HUES64 (cell line): ENCODE results near the gene MICOS13.

ENCODE experiments used
- H3K27ac ChIP-seq: 2 replicates; pipeline ENCODE4 v1.7.0; 2013; ENCODE audit warnings: low read depth, low read length, inconsistent platforms
- H3K27me3 ChIP-seq: 2 replicates; pipeline ENCODE4 v1.6.1; 2013; ENCODE audit warnings: mild to moderate bottlenecking, low read length; ENCODE audit not compliant: insufficient read depth
- H3K36me3 ChIP-seq: 2 replicates; pipeline ENCODE4 v1.6.1; 2013; ENCODE audit warnings: mild to moderate bottlenecking, low read length; ENCODE audit not compliant: insufficient read depth
- H3K4me1 ChIP-seq: 2 replicates; pipeline ENCODE4 v1.6.1; 2013; ENCODE audit warnings: mild to moderate bottlenecking, low read length, moderate library complexity; ENCODE audit not compliant: insufficient read depth
- H3K4me3 ChIP-seq: 2 replicates; pipeline ENCODE4 v1.5.1; 2013; ENCODE audit warnings: mild to moderate bottlenecking, low read length, moderate library complexity
- H3K9ac ChIP-seq: 2 replicates; pipeline ENCODE4 v1.6.1; 2013; ENCODE audit warnings: mild to moderate bottlenecking, low read depth, low read length
- H3K9me3 ChIP-seq: 2 replicates; pipeline ENCODE4 v1.6.1; 2013; ENCODE audit warnings: low read depth, low read length; ENCODE audit not compliant: insufficient read depth
- WGBS: fragments of 150-250, 120-280 bp; methylation state at CpG from one replicate; pipeline ENCODE4 v1.1.7; 2013; ENCODE audit warnings: missing lambda C conversion rate; 5-methylcytosine and 5-hydroxymethylcytosine counted together

MICOS13 gene

DNA sequence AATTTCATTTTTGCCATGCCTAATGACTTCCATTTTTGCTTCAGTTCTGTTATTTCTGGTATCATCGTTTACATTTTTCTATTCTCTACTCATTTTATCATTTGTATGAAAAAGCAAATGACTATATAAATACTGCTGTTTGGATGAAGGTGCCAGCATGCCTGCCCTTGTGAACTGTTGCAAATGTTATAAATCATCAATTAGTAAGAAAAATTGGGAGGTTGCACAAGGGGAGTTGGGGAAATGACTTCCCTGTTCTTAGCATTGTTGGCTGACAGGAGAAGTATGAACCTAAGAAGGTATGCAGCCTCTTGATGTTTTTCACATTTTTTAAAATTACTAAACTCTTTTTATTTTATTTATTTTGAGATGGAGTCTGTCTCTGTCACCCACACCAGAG, 42.3 kb downstream of the MICOS13 start:
- 100% methylated on average over 1 of the region's 1 CpG for WGBS
- peaks cover 51% of the 10 kb centered on the region for H3K36me3 ChIP-seq
- H3K9ac ChIP-seq: no peak overlapping the region
- no peaks in the 10 kb centered on the region for H3K27me3 ChIP-seq
- H3K27ac ChIP-seq: no peak overlapping the region
- H3K9me3 ChIP-seq: no peaks in the 10 kb centered on the region
- H3K4me1 ChIP-seq: no peaks in the 10 kb centered on the region
- no peak overlapping the region for H3K4me3 ChIP-seq

DNA sequence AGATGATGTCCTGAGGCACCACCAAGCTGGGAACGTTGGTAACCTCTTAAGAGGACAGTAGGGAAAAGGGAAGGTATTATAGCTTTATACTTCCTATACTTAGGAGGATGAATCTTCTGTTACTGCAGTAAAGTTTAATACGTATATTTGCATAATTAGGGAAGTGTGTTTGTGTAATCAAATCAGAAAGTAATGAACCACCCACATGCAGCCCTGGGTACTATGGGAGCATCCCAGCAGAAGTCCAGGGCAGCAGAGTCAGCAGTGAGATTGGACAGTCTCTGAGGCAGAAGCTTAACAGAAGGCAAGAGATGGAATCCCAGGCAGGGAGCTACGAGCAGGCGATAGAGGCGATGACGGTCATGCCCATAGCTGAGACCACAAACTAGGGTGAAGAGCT, 44.9 kb downstream of the MICOS13 start:
- no peaks in the 10 kb centered on the region for H3K9me3 ChIP-seq
- H3K27ac ChIP-seq: no peak overlapping the region
- peaks cover 50% of the 10 kb centered on the region for H3K36me3 ChIP-seq
- H3K9ac ChIP-seq: no peak overlapping the region
- no peaks in the 10 kb centered on the region for H3K27me3 ChIP-seq
- no peaks in the 10 kb centered on the region for H3K4me1 ChIP-seq
- no peak overlapping the region for H3K4me3 ChIP-seq
- WGBS: 90% methylated on average over 5 of the region's 6 CpGs

DNA sequence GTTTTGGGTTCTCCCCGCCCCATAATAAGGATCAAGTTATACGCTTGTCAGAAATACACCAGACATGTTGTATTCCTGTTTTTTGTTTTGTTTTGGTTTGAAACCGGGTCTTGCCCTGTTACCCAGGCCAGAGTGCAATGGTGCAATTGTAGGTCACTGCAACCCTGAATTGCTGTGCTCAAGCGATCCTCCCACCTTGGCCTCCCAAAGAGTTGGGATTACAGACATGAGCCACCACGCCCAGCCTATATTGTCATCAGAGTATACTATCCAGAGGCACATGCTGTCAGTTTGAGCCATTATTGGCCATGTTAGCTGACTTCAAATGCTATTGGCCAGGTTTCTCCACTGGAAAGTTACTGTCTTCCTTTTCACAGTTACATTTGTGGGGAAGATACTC, 47.7 kb downstream of the MICOS13 start:
- peaks cover 66% of the 10 kb centered on the region for H3K36me3 ChIP-seq
- H3K27me3 ChIP-seq: no peaks in the 10 kb centered on the region
- no peaks in the 10 kb centered on the region for H3K9me3 ChIP-seq
- H3K4me1 ChIP-seq: peaks cover 1% of the 10 kb centered on the region; the same call in 1 of the 2 replicates
- no peak overlapping the region for H3K4me3 ChIP-seq
- 93% methylated on average over 5 of the region's 5 CpGs for WGBS
- no peak overlapping the region for H3K27ac ChIP-seq
- H3K9ac ChIP-seq: no peak overlapping the region

DNA sequence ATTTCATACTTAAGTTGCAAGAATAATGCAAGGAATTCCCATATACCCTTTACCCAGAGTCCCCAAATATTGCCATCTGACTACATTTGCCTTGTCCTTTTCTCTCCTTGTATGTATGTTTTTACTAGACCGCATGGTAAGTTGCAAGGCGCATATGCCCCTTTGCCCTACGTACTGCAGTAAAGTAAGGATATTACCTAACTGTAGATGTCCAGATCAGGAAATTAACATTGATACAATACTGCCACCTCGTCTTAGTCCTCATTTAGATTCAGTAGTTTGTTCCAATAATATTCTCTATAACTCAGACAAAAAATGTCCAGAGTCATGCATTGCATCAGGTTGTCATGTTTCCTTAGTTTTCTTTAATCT, 48.1 kb downstream of the MICOS13 start:
- Histone ChIP-seq H3K9ac (no peak overlapping the region), H3K36me3 (peaks cover 70% of the 10 kb centered on the region), H3K27ac (no peak overlapping the region)

GRCh38 chr19:5631567-5632240, 48.6 kb downstream of the MICOS13 start:
- Histone ChIP-seq H3K27ac (no peak overlapping the region), H3K27me3 (no peaks in the 10 kb centered on the region), H3K36me3 (peaks cover 75% of the 10 kb centered on the region), H3K9ac (no peak overlapping the region), H3K4me3 (no peak overlapping the region), H3K9me3 (no peaks in the 10 kb centered on the region), H3K4me1 (peaks cover 7% of the 10 kb centered on the region)
- 95% methylated on average over 9 of the region's 9 CpGs for WGBS

More for the DNA sequence above, 48.1 kb downstream of the MICOS13 start:
- peaks cover 5% of the 10 kb centered on the region for H3K4me1 ChIP-seq
- 94% methylated on average over 4 of the region's 4 CpGs for WGBS
- H3K27me3 ChIP-seq: no peaks in the 10 kb centered on the region
- no peaks in the 10 kb centered on the region for H3K9me3 ChIP-seq
- H3K4me3 ChIP-seq: no peak overlapping the region

- H3K27me3 ChIP-seq: no peaks in the 10 kb centered on the region
- WGBS: 95% methylated on average over 9 of the region's 9 CpGs
- no peak overlapping the region for H3K27ac ChIP-seq
- H3K4me1 ChIP-seq: peaks cover 21% of the 10 kb centered on the region
- H3K9me3 ChIP-seq: no peaks in the 10 kb centered on the region
- no peak overlapping the region for H3K4me3 ChIP-seq
- H3K36me3 ChIP-seq: peaks cover 81% of the 10 kb centered on the region
- no peak overlapping the region for H3K9ac ChIP-seq
Measured at GRCh38 chr19:5628919-5629481, 51.3 kb downstream of the MICOS13 start.

- H3K27ac ChIP-seq: no peak overlapping the region
- H3K36me3 ChIP-seq: peaks cover 78% of the 10 kb centered on the region
- no peak overlapping the region for H3K9ac ChIP-seq
- H3K27me3 ChIP-seq: no peaks in the 10 kb centered on the region
- 87% methylated on average over 1 of the region's 1 CpG for WGBS
- no peaks in the 10 kb centered on the region for H3K9me3 ChIP-seq
- H3K4me3 ChIP-seq: no peak overlapping the region
- H3K4me1 ChIP-seq: peaks cover 21% of the 10 kb centered on the region
Measured at GRCh38 chr19:5628461-5628860, 51.9 kb downstream of the MICOS13 start.
